ENCODE measurements around the gene IFNA4.

Gene IFNA4

DNA sequence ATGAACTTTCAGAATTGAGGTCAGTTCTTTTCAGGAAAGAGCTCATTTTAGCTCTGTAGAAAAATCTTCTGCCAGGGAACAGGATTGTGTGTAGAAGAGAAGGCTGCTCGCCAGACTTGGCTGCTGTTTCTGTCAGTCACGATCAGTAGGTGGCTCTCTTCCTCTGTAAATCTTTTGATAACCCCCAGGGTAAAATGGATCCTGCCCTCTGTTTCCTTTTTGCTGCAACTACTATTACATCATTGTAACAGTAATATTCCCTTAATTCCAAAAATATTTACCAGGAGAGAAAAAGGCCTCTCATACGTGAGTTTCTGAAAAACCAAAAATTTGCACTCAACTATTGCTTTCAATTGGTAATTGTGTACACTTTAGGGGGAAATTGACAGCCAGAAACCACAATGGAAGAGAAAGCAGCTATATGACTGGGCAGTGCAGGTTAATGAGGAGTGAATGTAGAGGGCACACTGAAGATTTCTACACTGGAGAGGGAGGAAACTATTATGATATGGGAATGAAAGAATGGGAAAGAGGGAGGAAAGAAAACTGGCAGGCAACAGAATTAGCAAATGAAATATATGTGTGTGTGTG, 33.3 kb downstream of the IFNA4 start (continued):
- TF ChIP-seq ZNF248 (tag by site-specific recombination; IDR thresholded peaks at IDR 0.05) = no peak
- no peak for TF ChIP-seq ZNF621 (tag by site-specific recombination; IDR thresholded peaks at IDR 0.05)
- no peak for TF ChIP-seq ZNF830 (tag by site-specific recombination; IDR thresholded peaks at IDR 0.05; ENCODE audit: low read depth)
- TF ChIP-seq, protein P1, sequence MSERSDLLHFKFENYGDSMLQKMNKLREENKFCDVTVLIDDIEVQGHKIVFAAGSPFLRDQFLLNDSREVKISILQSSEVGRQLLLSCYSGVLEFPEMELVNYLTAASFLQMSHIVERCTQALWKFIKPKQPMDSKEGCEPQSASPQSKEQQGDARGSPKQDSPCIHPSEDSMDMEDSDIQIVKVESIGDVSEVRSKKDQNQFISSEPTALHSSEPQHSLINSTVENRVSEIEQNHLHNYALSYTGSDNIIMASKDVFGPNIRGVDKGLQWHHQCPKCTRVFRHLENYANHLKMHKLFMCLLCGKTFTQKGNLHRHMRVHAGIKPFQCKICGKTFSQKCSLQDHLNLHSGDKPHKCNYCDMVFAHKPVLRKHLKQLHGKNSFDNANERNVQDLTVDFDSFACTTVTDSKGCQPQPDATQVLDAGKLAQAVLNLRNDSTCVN (tag by site-specific recombination; optimal IDR thresholded peaks at IDR 0.05) = no peak
- no peak for TF ChIP-seq ZBTB1 (tag by site-specific recombination; IDR thresholded peaks at IDR 0.05)
- no peak for TF ChIP-seq ZFP37 (tag by site-specific recombination; IDR thresholded peaks at IDR 0.05)
- TF ChIP-seq ZNF629 (tag by site-specific recombination; IDR thresholded peaks at IDR 0.05) = no peak
- 0 out of 2 replicates have a peak, but pooled peaks have one; percentile 10 for TF ChIP-seq ZSCAN4 (tag by site-specific recombination; IDR thresholded peaks at IDR 0.05)
- TF ChIP-seq, protein P2, sequence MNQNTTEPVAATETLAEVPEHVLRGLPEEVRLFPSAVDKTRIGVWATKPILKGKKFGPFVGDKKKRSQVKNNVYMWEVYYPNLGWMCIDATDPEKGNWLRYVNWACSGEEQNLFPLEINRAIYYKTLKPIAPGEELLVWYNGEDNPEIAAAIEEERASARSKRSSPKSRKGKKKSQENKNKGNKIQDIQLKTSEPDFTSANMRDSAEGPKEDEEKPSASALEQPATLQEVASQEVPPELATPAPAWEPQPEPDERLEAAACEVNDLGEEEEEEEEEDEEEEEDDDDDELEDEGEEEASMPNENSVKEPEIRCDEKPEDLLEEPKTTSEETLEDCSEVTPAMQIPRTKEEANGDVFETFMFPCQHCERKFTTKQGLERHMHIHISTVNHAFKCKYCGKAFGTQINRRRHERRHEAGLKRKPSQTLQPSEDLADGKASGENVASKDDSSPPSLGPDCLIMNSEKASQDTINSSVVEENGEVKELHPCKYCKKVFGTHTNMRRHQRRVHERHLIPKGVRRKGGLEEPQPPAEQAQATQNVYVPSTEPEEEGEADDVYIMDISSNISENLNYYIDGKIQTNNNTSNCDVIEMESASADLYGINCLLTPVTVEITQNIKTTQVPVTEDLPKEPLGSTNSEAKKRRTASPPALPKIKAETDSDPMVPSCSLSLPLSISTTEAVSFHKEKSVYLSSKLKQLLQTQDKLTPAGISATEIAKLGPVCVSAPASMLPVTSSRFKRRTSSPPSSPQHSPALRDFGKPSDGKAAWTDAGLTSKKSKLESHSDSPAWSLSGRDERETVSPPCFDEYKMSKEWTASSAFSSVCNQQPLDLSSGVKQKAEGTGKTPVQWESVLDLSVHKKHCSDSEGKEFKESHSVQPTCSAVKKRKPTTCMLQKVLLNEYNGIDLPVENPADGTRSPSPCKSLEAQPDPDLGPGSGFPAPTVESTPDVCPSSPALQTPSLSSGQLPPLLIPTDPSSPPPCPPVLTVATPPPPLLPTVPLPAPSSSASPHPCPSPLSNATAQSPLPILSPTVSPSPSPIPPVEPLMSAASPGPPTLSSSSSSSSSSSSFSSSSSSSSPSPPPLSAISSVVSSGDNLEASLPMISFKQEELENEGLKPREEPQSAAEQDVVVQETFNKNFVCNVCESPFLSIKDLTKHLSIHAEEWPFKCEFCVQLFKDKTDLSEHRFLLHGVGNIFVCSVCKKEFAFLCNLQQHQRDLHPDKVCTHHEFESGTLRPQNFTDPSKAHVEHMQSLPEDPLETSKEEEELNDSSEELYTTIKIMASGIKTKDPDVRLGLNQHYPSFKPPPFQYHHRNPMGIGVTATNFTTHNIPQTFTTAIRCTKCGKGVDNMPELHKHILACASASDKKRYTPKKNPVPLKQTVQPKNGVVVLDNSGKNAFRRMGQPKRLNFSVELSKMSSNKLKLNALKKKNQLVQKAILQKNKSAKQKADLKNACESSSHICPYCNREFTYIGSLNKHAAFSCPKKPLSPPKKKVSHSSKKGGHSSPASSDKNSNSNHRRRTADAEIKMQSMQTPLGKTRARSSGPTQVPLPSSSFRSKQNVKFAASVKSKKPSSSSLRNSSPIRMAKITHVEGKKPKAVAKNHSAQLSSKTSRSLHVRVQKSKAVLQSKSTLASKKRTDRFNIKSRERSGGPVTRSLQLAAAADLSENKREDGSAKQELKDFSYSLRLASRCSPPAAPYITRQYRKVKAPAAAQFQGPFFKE (tag by site-specific recombination; IDR thresholded peaks at IDR 0.05; ENCODE audit: borderline replicate concordance) = no peak

DNA sequence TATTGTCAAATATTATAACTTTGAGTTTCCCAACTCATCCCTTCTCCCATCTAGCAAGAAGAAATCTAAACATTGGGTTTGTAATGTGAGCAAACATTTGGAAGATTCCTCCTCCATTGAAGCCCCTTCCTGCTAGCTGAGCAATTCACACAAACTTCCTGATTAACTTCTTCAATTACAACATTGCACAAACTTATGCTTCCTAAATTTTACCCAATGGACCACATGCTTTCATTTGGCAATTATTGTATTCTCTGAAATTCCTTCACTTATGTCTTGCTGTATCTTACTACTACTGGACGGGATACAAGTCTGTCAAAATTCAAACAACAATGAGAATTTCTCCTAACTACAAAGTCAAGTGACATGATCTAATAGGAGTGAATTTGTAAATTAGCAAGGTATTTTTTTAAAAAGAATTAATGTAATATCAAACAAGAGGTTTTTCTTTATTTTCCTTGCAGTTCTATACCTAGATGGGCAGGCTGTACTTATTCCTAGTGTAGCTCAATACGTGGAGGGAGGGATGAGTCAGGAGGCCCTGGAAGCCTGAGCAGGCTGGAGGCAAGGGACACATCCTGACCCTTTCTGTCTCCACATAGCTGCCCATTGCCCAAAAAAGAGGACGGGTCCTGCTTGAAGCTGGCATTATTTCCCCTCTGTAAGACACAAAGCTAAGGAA, 33.9 kb downstream of the IFNA4 start:
- H3K4me3 ChIP-seq (ENCODE audit: low read depth, low read length) = no peak overlapping the region
- TF ChIP-seq ZNF157 (tag by site-specific recombination; IDR thresholded peaks at IDR 0.05) = no peak
- 0 out of 2 replicates have a peak, but pooled peaks have one; percentile 32 for TF ChIP-seq ZBTB48 (tag by site-specific recombination; IDR thresholded peaks at IDR 0.05)
- TF ChIP-seq ZBTB20 (tag by site-specific recombination; IDR thresholded peaks at IDR 0.05) = peak; percentile 43; the same call in 1 of the 2 replicates
- no peak for TF ChIP-seq SALL2 (tag by site-specific recombination; IDR thresholded peaks at IDR 0.05; ENCODE audit: borderline replicate concordance)
- TF ChIP-seq ZNF211 (tag by site-specific recombination; IDR thresholded peaks at IDR 0.05; ENCODE audit: low read depth) = no peak
- POLR2A ChIA-PET = no interaction called here
- no peaks in the 10 kb centered on the region for H3K9me3 ChIP-seq (ENCODE audit: control insufficient read depth, insufficient read depth, low read depth, low read length)
- CTCF ChIA-PET = interaction anchor here (0.6 to 1.6 kb wide), 17 partner anchors 10 to 772 kb away, joined by 3 to 8 read pairs (median 3); no protein-coding TSS in a partner anchor
- no peaks in the 10 kb centered on the region for H3K36me3 ChIP-seq (ENCODE audit: control insufficient read depth in 2 of 2, insufficient read depth in 1 of 2, low read length in 2 of 2)
- H3K27ac ChIP-seq (ENCODE audit: extremely low read depth, low read depth, low read length) = no peak overlapping the region
- H3K4me1 ChIP-seq (ENCODE audit: control insufficient read depth, insufficient read depth, low read length) = no peaks in the 10 kb centered on the region

- no peaks in the 10 kb centered on the region for H3K9me3 ChIP-seq (ENCODE audit: control insufficient read depth, insufficient read depth, low read depth, low read length)
- POLR2A ChIA-PET = no interaction called here
- H3K4me3 ChIP-seq (ENCODE audit: low read depth, low read length) = no peak overlapping the region
- H3K27ac ChIP-seq (ENCODE audit: extremely low read depth, low read depth, low read length) = no peak overlapping the region
- H3K36me3 ChIP-seq (ENCODE audit: control insufficient read depth in 2 of 2, insufficient read depth in 1 of 2, low read length in 2 of 2) = no peaks in the 10 kb centered on the region
- TF ChIP-seq SP2 (tag by site-specific recombination; IDR thresholded peaks at IDR 0.05) (no peak), ZNF121 (tag by site-specific recombination; IDR thresholded peaks at IDR 0.05) (no peak), ZBTB1 (tag by site-specific recombination; IDR thresholded peaks at IDR 0.05) (no peak)
- CTCF ChIA-PET = no interaction called here
- H3K4me1 ChIP-seq (ENCODE audit: control insufficient read depth, insufficient read depth, low read length) = no peaks in the 10 kb centered on the region
Observed at GRCh38 chr9:21144603-21145002, 42.8 kb downstream of the IFNA4 start.

Data from HEK293 (cell line).